Body of pancreas (tissue), 4 donors: ENCODE measurements around the gene LRIT2. TPM values are rescaled to one million over a fixed set of nuclear protein-coding genes. Genes with fewer than 3 reads are reported as not detected.
A peak's percentile ranks its signal among the peaks of the same experiment; 100 is the strongest.
"Not testable (repeated sequence)": the region's sequence is repeated elsewhere in the genome, so short reads cannot be mapped to it uniquely, and the experiment has no call there.

ENCODE experiments used
- ATAC-seq: fragments of 150-250 bp; one replicate; pipeline ENCODE4 v1.9.1; 2016
- DNase-seq, 4 donors: peaks; one replicate each; pipeline ENCODE4 v3.0.0-alpha.2; 2019
- H3K27ac ChIP-seq, 4 donors: fragments of 200-600 bp; sonication (generic); 1 replicate in 3 of 4; 2 replicates in 1 of 4; pipeline versions ENCODE4 v1.5.1 to v1.6.1; 2016 to 2019; ENCODE audit warnings: mild to moderate bottlenecking in 1 of 4, mixed read lengths in 1 of 4, moderate library complexity in 1 of 4
- H3K27me3 ChIP-seq, 2 donors: fragments of 200-600 bp; sonication (generic); one replicate each; pipeline ENCODE4 v1.6.0; 2016; ENCODE audit warnings: mild to moderate bottlenecking in 1 of 2
- H3K36me3 ChIP-seq, 2 donors: fragments of 200-600 bp; sonication (generic); replicated peaks in 1 of 2; 2 replicates each; pipeline ENCODE4 v1.5.1; 2016; ENCODE audit warnings: low read depth in 2 of 2; ENCODE audit not compliant: insufficient read depth in 1 of 2
- H3K4me1 ChIP-seq: fragments of 200-600 bp; sonication (generic); one replicate; pipeline ENCODE4 v1.6.0; 2016
- H3K4me3 ChIP-seq, 2 donors: fragments of 200-600 bp; sonication (generic); 1 replicate in 1 of 2; 2 replicates in 1 of 2; pipeline ENCODE4 v1.5.1; 2016 to 2019
- H3K9me3 ChIP-seq, 3 donors: fragments of 200-600 bp; sonication (generic); 1 replicate in 2 of 3; 2 replicates in 1 of 3; pipeline ENCODE4 v1.5.1; 2016
- POLR2A ChIP-seq, 3 donors: fragments of 450-650 bp; IDR thresholded peaks; one replicate each; pipeline ENCODE4 v1.6.1; 2016; ENCODE audit warnings: antibody characterized with exemption in 3 of 3, mild to moderate bottlenecking in 2 of 3
- WGBS, 2 donors: methylation state at CpG; one replicate each; pipeline ENCODE4 v1.1.5; 2017; 5-methylcytosine and 5-hydroxymethylcytosine counted together
- intact Hi-C: fragments of 100-400 bp; cut with DNase I; formaldehyde crosslinking; loops from one replicate; pipeline ENCODE4 v1.15.1; 2023
- total RNA-seq, 2 donors: library from RNA; depleted of rRNA; stranded (reverse); fragments of >200 nt; gene quantifications; one replicate each; pipeline ENCODE4 v1.1.0, GENCODE V29; 2016
- TF ChIP-seq, protein P1 (sequence below), 7 experiments: fragments of 450-650 bp in 4 of 7; fragments of 200-600 bp in 3 of 7; sonication (generic) in 3 of 7; IDR thresholded peaks; one replicate each; pipeline ENCODE4 v1.5.1; 2016 to 2019; ENCODE audit warnings: antibody characterized with exemption in 7 of 7

Gene LRIT2
- total RNA-seq, 2 donors from 2014 or later: not detected

DNA sequence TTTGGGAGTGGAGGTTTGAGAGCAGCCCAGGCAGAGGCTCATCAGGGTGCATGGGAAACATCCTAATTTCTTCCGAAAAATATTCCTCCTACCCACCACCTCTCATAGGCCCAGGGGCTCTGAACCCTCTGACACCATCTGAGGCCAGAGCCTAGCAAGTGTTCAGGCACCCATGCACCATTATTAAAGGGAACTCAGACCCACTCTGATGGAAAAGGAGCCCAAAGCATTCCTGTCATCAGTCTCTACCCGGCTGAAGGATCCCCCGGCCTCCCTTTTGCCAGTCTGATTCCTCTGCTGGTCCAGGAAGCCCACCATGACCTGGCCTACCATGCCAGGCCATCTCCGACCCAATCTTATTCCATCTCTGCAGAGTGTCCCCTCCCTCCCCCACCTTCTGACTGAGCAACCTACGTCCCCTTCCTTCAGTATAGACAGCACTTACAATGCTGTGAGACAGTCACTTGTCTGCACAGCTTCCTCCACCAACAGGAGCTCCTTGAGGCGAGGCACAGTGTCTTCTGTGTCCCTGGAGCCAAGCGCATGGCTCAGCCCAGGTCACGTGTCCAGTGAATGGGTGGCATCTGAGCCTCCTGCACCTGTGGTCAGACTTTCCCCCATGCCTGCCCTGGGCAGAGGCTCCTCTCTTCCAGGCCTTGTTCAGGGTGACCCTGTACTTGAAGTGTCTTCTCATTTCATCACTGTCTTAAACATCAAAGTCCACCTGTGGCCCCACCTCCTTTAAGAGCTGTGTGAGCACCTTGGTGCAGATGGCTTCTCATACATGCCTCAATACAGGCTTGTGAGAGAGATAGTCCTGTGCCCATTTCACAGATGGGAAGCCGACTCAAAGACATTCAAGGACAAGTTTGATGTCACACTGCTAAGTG lies 52.6 kb downstream of the LRIT2 start:
- H3K9me3 ChIP-seq: no peaks in the 10 kb centered on the region
- no peaks in the 10 kb centered on the region for H3K36me3 ChIP-seq
- peak overlapping the region in 2 of 4 donors; percentile 2 to 48 for H3K27ac ChIP-seq
- 80 to 83% methylated on average over 8 to 9 of the region's 9 CpGs for WGBS, 2 donors
- no peak overlapping the region for H3K4me3 ChIP-seq
- intact Hi-C loops: no loop called here
- H3K4me1 ChIP-seq: no peaks in the 10 kb centered on the region
- ATAC-seq (no peak), DNase-seq (no peak)
- TF ChIP-seq POLR2A (IDR thresholded peaks at IDR 0.05): no peak
- TF ChIP-seq, protein P1, sequence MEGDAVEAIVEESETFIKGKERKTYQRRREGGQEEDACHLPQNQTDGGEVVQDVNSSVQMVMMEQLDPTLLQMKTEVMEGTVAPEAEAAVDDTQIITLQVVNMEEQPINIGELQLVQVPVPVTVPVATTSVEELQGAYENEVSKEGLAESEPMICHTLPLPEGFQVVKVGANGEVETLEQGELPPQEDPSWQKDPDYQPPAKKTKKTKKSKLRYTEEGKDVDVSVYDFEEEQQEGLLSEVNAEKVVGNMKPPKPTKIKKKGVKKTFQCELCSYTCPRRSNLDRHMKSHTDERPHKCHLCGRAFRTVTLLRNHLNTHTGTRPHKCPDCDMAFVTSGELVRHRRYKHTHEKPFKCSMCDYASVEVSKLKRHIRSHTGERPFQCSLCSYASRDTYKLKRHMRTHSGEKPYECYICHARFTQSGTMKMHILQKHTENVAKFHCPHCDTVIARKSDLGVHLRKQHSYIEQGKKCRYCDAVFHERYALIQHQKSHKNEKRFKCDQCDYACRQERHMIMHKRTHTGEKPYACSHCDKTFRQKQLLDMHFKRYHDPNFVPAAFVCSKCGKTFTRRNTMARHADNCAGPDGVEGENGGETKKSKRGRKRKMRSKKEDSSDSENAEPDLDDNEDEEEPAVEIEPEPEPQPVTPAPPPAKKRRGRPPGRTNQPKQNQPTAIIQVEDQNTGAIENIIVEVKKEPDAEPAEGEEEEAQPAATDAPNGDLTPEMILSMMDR (IDR thresholded peaks at IDR 0.05): no peak
- no peaks in the 10 kb centered on the region for H3K27me3 ChIP-seq

DNA sequence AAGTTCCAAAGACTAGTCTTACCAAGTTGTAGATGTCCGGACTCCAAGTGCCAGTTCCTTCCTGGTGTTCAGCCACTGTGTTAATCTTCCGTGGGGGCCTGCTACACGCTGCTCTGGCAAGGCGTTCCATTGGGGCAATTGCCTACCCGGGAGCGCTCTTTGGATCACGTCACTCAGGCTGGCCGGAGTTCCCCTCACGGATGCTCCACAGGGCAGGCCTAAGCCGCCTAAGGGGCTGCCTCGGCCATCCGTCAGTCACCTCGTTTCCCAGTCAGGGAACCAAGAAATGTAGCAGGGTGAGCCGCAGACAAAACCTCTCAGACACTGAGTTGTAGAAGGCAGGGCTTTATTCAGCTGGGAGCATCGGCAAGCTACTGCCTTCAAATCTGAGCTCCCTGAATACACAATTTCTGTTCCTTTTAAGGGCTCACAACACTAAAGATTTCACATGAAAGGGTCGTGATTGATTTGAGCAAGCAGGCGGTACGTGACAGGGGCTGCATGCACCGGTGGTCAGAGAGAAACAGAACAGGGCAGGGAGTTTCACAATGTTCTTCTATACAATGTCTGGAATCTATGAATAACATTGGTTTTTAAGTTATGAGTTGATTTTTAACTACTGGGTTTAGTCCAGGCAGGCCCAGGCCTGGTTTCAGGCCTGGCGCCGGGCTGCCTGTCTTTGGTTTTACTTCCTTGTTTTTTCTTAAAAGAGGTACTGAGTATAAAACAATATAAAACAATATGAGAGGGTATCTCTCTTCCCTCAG lies 53.5 kb downstream of the LRIT2 start:
- H3K27me3 ChIP-seq, H3K4me3 ChIP-seq, intact Hi-C loops, DNase-seq, H3K4me1 ChIP-seq, ATAC-seq, H3K9me3 ChIP-seq, H3K36me3 ChIP-seq: not testable (repeated sequence)
- 71 to 83% methylated on average over 11 to 21 of the region's 21 CpGs for WGBS, 2 donors
- H3K27ac ChIP-seq: peak overlapping the region in 2 of 4 donors; percentile 2 to 48

DNA sequence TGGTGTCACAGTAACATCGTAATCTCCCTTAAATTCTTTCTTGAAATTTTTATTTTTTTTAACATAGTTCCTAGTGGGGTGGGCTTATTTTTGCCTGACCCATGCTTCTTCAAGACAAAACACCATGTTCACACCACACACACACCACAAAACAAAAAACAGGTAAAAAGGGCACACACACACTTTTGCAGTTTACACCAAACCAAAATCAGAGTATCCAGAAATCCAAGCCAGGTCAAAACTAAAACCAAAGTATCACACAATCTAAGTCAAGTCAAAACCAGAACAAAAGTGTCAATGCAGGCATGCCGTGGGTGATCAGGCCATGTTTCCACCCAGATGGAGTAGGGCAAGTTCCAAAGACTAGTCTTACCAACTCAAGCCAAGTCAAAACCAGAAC lies 54.1 kb downstream of the LRIT2 start:
- H3K9me3 ChIP-seq, ATAC-seq, H3K27me3 ChIP-seq, H3K4me3 ChIP-seq, DNase-seq, H3K4me1 ChIP-seq, H3K27ac ChIP-seq, intact Hi-C loops, H3K36me3 ChIP-seq: not testable (repeated sequence)
- 79 to 90% methylated on average over 1 to 2 of the region's 2 CpGs for WGBS, 2 donors

Other genes starting within 250 kb of the LRIT2 start
- gene GHITM, start 86.0 kb downstream of the LRIT2 start, total RNA-seq: 10 to 100 TPM; 52.1 to 55.5 TPM
- gene GPR15LG, start 51.7 kb downstream of the LRIT2 start, total RNA-seq: not detected
- under 1 TPM in 1 of 2 donors, not detected in 1; 0.26 TPM for gene CDHR1, start 31.0 kb downstream of the LRIT2 start, total RNA-seq
- gene LRIT1, start 16.0 kb upstream of the LRIT2 start, total RNA-seq: not detected
- not detected for gene RGR, start 19.5 kb upstream of the LRIT2 start, total RNA-seq
- 10 to 100 TPM; 14.5 to 20.0 TPM for gene CCSER2, start 103.0 kb upstream of the LRIT2 start, total RNA-seq